Hematopoietic multipotent progenitor cell treated with erythropoietin and hydrocortisone succinate and interleukin-3 and kit ligand, for 6 days (in vitro differentiated cells): ENCODE data around the gene CA9.

ENCODE experiments used
- DNase-seq: peaks from one replicate; pipeline ENCODE4 v3.0.0-alpha.2; 2015

CA9 gene

DNA sequence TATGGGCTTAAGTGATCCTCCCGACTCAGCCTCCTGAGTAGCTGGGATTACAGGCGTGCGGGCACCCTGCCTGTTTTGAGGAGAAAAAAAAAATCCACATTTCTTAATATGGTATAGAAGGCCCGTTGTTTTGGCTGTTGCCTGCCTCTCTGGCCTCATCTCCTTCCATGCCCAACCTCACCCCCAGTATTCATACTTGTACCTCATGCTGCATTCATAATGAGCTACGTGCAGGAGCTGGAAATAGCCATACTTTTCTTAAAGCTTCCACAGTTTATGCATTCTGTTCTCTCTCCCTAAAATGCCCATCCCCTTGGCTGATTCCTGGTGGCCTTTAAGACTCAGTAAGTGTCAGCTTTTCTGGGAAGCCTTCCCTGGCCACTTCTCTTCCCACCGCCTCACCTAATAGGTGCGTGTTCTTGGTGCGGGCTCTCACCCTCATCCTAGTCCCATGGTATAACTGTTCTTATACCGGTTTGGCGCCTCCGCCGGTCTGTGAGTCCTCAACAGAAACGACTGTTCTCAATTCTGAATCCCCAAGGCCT lies 18.1 kb downstream of the CA9 start:
- no peak for DNase-seq

DNA sequence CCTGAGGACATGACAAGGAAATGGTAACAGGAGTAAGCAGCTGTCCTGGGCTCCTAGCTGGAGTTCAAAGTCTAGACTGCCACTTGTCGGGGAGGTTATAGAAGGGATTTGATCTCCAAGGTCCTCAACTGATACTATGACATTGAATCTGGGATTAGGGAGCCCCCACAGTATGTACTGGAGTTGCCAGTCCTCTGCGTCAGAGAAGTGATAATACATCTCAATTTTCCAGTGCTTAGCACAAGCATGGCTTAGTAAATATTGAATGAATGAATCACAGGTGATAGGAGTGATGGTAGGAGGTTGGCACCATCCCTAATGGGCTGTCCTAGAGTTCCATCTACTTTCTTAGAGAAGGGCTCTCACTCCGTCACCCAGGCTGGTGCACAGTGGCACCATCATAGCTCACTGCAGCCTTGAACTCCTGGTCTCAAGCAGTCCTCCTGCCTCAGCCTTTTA lies 22.2 kb downstream of the CA9 start:
- DNase-seq: no peak

DNA sequence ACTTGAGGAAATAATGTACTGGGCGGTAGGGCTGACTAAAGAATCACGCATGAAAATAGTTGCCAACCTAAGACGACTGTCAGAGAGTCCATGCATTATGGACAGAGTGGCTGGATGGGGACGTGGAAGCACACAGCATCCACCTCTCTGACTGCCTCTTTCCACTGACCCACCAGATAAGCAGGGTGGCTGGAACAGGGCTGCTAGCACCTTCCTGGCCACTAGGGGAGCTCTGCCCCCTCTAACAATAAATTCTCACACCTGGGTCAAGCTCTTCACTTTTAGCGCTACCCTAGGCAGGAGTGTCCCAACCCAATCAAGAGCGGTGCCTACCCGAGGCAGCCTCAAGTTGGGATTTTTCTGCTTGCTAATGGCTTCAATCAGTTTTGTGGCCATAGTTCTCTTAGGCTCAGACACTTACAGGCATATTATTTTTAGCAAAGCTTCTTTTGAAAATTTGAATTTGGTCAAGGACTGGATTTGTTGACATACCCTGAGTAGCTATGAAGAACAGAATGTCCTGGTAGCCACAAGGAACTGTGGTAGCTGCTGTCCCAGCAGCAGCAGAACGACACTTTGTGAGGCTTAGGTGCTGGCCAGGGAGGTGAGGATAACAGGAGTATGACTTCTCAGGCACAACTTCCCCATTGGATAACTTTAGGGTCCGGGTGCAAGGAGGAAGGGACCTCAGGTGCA lies 22.9 kb downstream of the CA9 start:
- DNase-seq: peak; percentile 81

DNA sequence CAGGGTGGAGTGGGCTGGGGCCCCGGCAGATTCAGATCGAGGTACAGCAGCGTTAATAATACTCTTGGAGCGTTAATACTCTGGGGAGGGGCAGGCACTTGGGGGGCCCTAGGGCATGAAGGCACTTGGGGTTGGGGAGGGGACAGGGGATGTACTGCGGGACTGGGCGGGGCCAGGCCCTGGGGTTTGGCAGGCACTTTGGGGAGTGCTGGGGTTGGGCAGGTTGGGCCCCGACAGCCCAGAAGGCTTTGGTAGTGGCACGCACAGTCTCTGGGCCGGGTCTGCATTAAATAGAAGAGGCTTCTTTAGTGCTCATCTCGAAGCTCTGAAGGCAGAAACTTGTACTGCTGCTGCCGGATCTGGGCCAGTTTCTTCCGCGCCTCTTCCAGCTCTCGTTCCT lies 23.8 kb downstream of the CA9 start:
- no peak for DNase-seq

DNA sequence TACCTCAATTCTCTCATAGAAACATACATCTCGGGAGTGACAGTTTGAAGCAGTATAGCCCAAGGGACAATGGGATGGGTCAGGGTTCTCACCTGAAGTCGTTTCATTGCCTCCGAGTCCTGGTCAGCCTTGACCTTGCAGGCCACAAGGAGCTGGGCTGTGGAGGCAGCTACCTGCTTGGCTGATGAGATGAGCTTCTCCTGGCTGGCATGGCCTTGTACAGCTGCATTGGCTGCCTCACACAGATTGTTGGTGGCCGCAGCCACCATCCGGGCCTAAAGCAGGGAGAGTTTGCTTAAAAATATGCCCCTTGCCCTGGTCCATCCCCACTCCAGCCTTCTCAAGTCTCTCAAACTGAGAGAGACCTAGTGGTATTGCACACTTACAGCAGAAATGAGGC lies 24.5 kb downstream of the CA9 start:
- DNase-seq: no peak

DNA sequence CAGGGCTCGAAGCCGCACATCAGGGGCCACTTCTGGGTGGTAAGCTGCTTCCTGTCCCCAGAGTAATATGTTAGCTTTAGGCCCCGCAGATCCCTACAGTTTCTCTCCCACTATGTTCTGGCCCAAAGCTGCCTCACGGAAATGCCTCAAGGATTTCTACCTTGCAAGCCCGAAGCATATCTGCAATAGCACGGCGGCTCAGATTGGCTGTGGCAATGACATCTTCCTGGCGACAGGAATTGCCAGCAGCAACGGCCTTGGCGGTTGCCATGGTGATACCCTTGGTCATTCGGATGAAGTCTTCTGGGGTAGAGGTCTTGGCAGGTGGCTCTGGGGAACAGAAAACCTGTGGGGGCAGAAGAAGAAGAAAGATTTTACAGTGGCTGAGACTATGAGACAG lies 26.3 kb downstream of the CA9 start:
- no peak for DNase-seq

DNA sequence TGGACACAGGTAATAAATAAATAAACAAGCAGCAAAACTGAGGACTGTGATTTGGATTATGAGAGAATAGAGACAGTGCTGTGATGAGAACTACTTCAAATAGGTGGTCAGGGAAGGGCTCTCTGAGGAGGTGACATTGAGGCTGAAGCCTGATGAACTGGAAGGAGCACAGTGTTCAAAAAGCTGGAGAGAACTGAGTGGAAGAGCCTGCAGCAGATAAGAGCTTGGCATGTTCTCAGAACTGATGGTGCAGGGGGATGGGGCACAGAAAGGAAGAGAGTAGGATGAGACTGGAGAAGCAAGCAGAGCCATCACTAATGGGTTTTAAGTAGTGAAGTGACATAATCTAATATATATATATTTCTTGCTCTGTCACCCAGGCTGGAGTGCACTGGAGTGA lies 27.2 kb downstream of the CA9 start:
- no peak for DNase-seq

DNA sequence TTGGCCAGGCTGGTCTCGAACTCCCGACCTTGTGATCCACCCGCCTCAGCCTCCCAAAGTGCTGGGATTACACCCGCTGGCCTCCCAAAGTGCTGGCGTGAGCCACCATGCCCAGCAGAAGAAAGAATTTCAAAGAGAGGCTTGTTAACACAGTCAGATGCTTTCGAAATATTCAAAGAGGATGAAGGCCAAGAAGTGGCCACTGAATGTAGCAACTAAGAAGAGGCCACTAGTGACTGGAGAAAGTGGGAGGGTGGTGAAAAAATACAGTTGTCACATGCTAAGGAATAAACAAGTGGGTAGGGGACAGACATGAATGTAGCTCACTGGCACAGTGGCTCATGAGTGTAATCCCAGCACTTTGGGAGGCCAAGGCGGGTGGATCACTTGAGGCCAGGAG lies 29.0 kb downstream of the CA9 start:
- no peak for DNase-seq

DNA sequence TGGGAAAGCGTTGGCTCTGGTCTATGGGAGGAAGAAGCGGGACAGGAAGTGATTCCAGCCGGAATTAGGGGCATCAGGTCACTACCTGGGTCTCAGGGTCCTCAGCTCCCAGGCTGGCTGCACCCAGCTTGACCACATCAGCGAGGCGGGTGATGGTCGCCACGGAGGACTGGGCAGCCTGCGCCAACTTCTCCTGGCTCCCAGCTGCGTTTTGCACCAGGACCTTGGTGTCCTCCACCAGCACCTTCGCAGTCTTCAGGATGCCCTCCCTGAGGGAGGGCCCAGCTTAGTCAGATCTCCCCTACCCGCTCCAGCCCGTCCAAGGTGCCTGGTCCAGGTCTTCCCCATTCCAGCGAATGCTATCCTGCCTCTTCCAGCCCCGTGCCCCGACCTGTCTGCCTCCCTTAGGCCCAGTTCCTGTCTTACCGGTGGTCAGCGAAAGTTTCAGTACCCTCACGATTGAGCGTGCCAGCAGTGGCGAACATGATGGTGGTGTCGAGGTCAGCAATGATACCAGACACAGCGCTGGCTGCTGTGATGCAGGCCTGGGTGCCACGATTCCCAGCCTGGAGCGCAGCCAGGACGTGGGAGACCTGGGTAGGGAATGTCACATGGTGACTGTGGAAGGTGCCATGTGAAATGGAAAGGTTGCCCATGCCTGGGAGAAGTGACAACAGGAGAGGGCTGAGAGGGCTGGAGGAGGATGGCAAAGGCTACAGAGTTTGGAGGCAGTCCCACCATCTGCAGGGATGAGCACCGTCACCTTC lies 30.4 kb downstream of the CA9 start:
- no peak for DNase-seq

DNA sequence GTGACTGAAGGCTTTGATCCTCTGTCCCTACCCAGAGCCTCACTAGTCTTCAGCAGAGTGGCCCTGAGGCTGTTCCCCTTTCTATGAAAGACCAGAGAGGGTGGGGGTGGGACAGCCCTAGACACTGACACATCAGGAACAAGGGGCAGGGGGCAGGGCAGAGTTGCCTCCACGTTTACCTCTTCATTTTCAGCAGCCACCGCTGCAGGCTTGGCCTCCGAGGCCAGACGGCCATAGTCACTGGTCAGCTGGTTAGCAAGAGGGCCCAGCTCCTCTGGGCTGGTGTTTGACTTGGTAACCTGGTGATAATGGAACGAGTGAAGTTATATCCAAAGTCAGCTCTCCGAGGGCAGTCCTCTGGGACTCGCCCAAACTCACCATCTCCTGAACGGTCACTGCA lies 31.6 kb downstream of the CA9 start:
- DNase-seq: no peak

DNA sequence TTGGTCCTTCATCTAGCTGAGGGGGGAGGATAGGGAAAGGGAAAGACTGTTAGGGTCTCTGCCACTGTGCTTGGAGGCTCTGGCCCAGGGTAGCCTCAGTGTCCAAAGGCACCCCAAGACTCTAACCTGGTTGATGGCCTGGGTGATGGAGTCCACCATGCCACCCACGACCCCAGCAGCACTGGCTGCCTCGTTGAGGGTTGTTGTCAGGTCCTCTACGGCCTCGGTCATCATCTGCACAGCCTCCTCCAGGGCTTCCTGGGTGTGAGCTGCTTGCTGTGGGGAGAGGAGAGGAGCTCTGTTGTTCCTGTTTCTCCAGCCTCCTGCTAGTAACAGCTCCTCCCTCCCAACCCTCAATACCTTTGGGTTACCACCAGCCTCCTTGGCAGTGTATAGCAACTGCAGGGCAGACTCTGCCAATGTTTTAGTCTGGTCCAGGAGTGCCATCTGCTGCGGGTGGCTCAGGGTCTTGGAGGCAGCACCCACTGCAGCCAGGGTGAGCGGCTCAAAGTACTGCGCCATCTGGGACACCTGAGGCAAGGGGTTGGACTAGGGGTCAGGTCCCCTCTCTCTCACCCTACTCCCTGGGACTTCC lies 32.2 kb downstream of the CA9 start:
- DNase-seq: no peak

DNA sequence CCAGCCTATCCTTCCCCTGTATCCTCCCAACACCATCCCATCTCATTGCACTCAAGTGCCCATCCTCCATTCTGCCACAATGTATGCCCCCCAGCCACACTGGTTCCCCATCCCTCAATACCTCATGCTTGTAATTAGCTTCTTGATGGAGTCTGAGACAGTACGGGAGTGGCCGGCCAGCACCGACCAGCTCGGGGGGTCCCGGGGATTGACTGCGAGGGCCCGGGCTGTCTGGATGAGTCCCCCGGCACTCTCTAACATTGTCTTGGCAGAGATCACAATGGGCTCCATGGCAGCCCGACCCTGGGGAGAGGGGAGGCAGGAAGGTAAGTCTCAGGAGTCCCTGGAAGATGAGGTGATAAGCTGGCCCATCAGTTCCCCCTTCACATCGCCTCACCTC lies 33.2 kb downstream of the CA9 start:
- no peak for DNase-seq

DNA sequence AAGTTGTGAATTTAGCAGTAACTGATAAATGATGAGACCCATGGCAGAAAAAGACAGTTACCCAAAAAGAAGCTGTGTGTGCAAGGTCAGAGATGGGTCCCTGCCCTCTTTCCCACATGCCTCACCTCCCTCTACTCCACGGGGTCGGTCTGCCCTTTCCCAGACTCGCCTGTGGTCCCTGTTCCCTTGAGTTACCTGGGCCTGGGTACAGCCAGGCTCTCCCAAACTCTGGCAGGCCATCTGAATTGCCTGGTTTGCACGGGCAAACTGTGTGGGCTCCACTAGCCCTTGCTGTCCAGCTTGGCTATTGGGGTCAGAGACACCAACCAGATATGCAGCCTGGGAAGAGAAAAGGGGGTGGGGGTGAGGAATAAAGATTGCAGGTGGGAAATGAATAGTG lies 34.4 kb downstream of the CA9 start:
- no peak for DNase-seq

DNA sequence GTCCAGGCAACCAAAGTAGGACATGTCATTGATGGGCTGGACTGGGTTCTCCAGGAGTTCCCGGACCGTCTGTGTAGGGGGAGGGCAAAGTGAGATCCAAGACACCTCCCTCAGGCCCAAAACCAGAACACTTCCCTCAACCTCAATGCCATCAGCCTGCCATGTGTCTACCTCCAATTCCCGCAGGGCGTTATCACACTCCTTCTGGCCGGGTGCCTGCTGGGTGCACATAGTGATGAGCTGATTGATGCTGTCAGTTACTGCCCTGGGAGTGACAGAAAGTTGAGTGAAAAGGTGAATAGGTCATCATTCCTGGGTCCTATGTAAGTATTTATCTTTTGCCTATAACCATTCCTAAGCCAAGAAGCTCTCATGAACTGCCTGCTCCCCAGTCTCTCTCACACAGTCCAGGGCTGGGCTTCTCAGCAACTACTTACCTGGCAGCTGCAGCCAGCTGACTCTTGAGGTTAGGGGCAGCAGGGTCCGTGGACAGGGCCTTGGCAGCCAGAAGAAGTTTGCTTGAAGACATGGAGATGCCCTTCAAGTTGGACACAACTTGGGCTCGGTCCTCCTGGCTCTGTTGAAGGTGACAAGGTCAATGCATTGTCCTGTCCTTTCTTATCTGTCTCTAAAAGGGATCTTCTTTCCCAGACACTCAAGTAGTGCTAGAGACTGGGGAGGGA lies 37.2 kb downstream of the CA9 start:
- DNase-seq: no peak

DNA sequence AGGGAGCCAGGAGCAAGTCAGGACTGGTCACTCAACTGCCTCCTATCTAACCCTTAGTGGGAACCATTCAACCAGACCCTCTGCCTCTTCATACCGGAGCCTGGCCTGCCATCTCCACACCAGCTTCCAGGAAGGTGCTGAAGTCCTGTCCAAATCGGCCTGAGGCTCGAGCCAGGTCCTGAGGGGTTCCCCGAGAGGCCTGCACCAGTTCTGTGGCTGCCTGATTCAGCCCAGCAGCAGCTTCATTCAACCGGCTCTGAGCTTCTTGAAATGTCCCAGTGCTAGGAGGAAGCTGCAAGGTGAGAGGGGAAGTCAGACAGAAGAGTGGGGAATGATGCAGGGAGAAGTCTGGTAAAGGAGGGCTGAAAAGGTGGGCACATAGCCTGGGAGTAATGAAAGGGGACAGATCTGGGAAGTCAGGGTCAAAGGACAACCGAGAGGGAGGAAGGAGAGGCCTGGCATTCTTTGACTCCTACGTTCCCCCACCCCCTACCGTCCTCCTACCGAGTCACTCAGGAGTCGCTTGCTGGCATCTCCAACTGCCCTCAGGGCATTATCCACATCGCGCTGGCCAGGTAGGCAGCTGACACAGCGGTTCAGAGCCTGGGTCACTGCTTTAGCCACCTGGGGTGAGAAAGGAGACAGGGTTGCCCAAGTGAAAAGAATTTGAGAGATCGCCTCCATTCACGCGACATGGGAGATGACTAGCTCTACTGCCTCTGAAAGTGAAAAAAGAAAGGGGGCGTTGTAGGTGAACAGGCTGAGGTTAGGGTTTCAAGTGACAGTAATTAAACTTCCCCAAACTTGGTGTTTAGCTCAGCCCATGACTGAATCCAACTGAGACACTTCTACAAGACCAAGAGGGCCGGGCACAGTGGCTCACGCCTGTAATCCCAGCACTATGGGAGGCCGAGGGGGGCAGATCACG lies 38.0 kb downstream of the CA9 start:
- no peak for DNase-seq

DNA sequence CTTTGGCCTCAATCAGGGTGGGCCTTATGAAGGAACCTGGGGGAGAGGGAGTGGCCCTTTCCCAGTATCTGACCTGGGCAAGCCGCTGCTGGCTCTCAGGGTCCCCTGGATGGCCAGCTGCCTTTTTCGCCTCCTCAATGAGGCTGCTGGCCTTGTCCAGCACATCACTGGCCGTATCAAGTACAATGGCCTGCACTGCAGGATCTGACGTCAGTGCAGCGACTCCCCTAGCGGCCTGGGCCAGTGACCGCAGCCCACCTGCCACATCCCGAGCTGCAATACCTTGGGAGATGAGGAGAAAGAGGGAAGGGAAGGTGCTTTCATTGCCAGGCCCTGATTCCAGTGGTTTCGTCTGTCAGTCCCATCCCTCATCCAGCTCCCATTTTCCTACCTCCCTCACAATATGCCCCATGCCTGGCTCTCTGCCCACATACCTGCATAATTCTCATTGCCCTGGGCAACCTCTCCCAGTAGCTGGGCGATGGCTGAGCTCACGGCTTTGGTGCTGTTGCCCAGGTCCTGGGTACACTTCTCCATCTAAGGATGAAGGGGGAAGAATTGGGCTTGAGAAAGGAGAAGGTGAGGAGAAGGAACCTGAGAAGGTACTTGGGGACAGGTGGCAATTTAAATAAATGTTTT lies 39.2 kb downstream of the CA9 start:
- no peak for DNase-seq

DNA sequence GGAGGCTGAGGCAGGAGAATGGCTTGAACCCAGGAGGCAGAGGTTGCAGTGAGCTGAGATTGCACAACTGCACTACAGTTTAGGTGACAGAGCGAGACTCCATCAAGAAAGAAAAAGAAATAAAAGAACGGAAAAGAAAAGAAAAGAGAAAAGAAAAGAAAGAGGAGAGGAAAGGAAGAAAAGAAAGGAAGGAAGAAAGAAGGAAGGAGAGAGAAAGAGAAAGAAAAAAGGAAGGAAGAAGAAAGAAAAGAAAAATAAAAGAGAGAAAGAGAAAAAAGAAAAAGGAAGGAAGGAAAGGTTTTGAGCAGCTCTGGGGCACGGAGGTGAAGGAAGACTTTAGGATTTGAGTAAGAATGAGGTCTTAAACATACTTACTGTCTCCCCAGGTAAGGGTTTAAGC lies 39.9 kb downstream of the CA9 start:
- DNase-seq: no peak

DNA sequence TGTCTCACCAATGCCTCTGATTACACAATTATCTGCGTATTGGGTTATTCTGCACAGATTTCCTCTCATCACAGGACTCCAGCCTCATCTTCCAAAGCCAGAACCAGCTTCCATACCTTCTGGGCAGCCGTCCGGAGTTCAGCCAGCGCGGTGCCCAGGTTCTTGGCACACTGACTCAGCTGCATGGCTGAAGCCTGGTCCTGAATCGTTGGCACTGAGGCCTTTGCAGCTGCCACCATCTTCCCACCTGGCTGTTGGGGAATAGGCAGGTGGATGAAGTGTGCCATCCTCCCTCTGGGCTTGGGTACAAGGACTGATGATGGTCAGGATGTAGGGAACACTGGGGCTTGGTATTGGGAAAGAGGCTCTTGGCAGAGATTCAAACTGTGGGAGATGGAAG lies 40.4 kb downstream of the CA9 start:
- DNase-seq: no peak

DNA sequence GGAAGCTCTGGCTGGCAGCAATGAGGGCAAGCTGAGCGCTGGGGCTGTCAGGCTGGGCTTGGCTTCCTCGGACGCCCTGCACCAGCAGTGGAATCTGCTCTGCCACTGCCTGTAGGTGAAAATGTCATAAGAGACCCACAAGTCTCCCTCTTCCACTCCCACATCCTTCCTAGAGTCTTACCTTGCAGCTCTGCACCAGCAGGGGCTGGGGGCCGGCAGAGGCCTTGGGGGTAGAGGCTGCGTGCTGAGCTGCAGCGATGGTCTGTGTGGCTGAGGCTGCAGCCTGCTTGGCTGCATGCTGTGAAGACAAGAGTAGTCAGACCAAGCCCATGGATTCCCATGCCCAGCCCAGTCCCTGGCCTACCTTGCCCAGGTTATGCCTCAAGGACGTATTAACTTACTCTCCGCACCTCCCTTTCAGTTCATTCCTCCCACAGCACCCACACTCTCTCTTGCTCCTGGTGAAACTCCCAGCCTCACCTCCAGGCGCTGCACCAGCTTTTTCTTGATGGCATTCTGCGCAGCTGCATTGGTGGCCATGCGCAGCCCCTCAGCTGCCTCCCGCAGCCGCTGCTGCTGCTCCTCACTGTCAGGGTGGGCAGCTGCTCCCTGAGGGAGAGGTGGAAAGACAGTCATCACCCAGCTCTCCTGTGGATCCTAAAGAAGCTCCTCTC lies 41.0 kb downstream of the CA9 start:
- DNase-seq: no peak

DNA sequence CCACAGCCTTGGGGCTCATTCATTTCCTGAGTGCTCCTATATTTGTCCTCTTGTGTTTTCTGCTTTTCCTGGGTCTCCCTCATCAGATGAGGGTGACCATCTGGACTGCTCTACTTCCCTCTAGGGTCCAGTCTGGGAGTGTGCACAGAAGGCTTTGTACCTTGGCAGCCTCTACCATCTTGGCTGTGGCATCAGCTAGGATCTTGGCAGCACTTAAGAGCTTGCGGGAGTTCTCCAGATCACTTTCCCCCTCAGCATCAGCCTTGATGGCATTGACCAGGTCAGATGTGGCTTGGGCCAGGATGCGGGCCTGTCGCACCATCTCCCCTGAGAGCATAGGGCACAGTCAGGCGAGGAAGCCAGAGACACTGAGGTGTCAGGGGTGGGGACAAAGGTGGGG lies 42.5 kb downstream of the CA9 start:
- no peak for DNase-seq
